ENCODE measurements around the gene KRT6A.

The KRT6A gene

GRCh38 chr12:52446367-52447045 lies 46.6 kb downstream of the KRT6A start:
- TF ChIP-seq, protein P1, sequence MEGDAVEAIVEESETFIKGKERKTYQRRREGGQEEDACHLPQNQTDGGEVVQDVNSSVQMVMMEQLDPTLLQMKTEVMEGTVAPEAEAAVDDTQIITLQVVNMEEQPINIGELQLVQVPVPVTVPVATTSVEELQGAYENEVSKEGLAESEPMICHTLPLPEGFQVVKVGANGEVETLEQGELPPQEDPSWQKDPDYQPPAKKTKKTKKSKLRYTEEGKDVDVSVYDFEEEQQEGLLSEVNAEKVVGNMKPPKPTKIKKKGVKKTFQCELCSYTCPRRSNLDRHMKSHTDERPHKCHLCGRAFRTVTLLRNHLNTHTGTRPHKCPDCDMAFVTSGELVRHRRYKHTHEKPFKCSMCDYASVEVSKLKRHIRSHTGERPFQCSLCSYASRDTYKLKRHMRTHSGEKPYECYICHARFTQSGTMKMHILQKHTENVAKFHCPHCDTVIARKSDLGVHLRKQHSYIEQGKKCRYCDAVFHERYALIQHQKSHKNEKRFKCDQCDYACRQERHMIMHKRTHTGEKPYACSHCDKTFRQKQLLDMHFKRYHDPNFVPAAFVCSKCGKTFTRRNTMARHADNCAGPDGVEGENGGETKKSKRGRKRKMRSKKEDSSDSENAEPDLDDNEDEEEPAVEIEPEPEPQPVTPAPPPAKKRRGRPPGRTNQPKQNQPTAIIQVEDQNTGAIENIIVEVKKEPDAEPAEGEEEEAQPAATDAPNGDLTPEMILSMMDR (IDR thresholded peaks at IDR 0.05; ENCODE audit: low read depth, low read length, missing control alignments): no peak
- no peak overlapping the region for H3K4me3 ChIP-seq (ENCODE audit: low read depth, low read length)
- no peak for DNase-seq (ENCODE audit: low read depth)

DNA sequence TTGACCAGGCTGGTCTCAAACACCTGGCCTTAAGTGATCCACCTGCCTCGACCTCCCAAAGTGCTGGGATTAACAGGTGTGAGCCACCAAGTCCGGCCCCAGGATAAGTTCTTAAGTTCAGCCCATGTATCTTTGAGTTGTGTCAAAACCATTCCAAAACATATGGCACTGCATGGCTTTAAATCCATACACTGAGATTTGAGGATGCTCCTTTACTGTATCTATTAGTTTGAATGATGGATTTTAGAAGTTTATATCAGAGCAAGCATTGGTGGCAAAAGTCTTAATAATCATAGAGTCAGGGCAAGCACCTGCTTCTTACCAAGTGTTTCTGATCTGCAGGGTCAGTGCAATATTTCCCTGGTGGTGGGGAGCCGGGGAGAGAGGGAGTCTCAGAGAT lies 47.2 kb downstream of the KRT6A start:
- no peak overlapping the region for H3K4me3 ChIP-seq (ENCODE audit: low read depth, low read length)

DNA sequence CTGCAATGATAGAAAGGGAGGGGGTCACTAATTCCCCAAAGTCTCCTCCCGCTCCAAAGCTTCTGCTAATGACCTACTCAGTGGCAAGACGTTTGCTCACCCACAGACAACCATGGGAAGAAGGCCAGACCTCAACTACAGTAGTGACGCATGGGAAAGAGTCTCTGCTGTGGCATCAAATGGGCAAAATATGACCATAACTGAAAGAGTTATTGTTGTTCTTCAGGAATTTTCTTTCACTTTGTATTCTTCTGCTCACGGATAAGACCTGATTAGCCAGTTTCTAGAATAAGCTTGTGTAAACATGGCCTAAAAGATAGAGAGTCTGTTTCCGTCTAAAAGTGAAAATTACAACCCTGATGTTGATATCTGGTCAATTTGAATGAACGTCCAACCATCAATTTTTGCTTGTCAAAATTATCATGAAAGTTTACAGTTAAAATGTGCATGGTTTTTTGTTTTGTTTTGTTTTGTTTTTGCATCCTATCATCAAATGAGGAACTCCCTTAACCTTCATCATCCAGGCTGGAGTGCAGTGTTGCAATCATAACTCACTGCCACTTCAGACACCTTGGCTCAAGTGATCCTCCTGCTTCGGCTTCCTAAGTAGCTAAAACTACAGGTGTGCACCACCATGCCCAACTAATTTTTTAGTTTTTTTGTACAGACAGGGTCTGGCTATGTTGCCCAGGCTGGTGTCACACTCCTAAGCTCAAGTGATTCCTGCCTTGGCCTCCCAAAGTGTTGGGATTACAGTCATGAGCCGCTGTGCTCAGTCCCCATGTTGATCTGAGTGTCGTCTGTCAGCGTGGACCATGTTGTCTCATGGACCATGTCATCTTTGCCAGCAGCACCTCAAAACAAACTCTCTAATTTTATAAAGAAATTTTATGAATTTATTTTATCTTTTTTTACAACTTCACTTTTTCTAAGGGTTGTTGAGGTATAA lies 48.1 kb downstream of the KRT6A start:
- no peak for DNase-seq (ENCODE audit: low read depth)
- TF ChIP-seq, protein P1 (IDR thresholded peaks at IDR 0.05; ENCODE audit: low read depth, low read length, missing control alignments): no peak
- H3K4me3 ChIP-seq (ENCODE audit: low read depth, low read length): no peak overlapping the region

More for the DNA sequence above, 47.2 kb downstream of the KRT6A start:
- DNase-seq (ENCODE audit: low read depth): no peak
- TF ChIP-seq, protein P1 (IDR thresholded peaks at IDR 0.05; ENCODE audit: low read depth, low read length, missing control alignments): no peak

DNA sequence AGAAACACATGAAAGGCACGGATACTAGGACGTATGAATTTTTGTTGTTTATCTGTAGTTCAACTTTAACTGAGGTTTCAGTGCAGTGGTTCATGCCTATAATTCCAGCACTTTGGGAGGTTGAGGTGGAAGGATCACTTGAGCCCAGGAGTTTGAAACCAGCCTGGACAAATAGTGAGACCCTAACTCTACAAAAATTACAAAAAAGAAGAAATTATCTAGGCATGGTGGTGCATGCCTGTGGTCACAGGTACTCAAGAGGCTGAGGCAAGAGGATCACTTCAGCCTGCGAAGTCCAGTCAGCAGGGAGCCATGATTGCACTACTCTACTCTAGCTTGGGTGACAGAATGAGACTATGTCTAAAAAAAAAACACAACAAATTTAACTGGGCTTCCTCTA lies 49.1 kb downstream of the KRT6A start:
- TF ChIP-seq, protein P1 (IDR thresholded peaks at IDR 0.05; ENCODE audit: low read depth, low read length, missing control alignments): no peak
- no peak overlapping the region for H3K4me3 ChIP-seq (ENCODE audit: low read depth, low read length)
- no peak for DNase-seq (ENCODE audit: low read depth)

DNA sequence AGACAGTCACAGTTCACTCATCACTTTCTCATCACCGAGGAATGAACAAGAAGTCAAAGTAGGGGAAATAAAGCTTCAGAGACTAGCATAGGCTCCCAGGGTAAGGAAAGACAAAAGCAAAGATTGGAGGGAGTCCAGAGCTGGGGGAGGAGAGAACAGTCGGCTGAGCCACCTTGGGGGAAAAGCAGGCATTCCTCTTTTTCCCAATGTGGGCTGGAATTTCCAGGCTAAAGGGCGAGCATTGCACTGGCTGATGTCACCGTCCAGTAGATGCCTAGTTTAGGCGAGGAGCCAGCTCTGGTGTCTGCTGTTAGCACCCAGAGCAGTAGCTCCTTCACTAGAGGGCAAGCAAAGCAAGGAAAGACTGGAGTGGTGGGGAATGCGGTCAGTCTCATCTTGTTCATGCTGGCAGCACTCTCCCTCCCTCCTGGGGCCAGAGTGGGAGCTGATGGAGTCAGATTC lies 50.4 kb downstream of the KRT6A start:
- no peak for DNase-seq (ENCODE audit: low read depth)
- TF ChIP-seq, protein P1 (IDR thresholded peaks at IDR 0.05; ENCODE audit: low read depth, low read length, missing control alignments): no peak
- no peak overlapping the region for H3K4me3 ChIP-seq (ENCODE audit: low read depth, low read length)

DNA sequence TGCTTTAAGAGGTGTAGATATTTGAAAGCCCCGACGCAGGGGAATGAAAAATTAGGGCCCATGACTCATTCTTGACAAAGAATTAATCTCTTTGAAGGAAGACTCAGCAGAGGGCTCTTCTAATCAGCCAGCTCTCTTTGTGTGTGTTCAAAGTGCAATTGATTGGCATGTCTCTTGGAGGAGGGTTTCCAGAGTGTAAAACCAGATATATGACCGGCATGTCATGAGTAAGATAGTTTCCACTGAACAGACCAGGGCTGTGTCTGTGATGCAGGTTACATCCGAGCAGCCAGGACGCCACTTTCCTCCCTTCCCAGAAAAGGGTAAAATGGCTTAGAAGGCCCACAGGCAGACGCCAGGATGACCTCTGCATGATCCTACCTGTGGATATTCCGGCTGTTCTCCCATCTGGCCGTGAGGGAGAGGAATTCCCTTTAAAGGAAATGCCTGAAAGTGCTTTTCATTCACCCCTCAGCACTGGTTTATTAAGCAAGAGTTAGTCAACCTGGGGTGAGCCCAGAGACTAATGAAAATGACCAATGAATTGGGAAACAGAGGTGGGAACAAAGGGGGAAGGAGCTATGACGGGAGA lies 51.6 kb downstream of the KRT6A start:
- TF ChIP-seq, protein P1 (IDR thresholded peaks at IDR 0.05; ENCODE audit: low read depth, low read length, missing control alignments): no peak
- no peak for DNase-seq (ENCODE audit: low read depth)
- no peak overlapping the region for H3K4me3 ChIP-seq (ENCODE audit: low read depth, low read length)
